DMS153 treated with DMSO at 0.1 percent for 48 hours (cell line): Measurements from ENCODE around the gene SERAC1.
"Not testable (repeated sequence)": the region's sequence is repeated elsewhere in the genome, so short reads cannot be mapped to it uniquely, and the experiment has no call there.

Experiments
- DNase-seq: peaks from one replicate; lab custom pipeline; 2025; ENCODE audit not compliant: unreplicated experiment; lab: John Stamatoyannopoulos, UW

Gene SERAC1

GRCh38 chr6:158168040-158168289 lies at the start of gene SERAC1:
TSS of gene SERAC1 (minus strand) at chr6:158168262. CDS start at chr6:158158363, 9,899 bp downstream.
- no peak for DNase-seq

DNA sequence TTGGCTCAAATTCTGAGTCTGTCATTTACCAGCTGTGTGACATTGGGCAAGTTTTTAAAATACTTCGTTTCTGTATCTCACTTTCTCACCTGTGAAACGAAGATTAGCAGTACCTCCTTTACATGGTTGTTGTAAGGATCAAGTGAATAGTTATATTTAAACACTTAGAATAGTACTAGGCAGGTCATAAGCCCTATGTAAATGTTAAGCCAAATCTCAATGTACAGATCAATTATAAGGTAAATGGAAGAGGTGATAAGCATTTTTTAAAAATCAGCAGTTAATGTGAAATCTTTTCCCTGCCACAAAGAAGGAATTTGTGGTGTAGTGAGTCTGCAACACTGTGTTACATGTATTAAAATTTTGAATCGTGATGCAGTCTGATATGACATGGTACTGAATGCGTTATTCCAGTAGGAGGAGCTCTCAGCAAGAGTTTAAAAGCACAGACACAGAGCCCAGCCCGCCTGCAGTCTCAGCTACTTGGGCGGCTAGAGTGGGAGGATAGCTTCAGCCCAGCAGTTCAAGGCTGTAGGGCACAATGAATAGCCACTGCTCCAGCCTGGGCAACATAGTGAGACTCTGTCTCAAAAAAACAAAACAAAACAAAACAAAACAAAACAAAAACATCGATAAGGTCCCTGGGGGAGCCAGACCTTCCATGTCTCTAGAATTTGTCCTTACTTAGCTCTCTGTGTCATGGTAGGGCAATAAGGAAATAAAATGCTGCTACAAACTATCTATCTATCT lies 46.0 kb upstream of the SERAC1 start:
- peak; percentile 60 for DNase-seq

DNA sequence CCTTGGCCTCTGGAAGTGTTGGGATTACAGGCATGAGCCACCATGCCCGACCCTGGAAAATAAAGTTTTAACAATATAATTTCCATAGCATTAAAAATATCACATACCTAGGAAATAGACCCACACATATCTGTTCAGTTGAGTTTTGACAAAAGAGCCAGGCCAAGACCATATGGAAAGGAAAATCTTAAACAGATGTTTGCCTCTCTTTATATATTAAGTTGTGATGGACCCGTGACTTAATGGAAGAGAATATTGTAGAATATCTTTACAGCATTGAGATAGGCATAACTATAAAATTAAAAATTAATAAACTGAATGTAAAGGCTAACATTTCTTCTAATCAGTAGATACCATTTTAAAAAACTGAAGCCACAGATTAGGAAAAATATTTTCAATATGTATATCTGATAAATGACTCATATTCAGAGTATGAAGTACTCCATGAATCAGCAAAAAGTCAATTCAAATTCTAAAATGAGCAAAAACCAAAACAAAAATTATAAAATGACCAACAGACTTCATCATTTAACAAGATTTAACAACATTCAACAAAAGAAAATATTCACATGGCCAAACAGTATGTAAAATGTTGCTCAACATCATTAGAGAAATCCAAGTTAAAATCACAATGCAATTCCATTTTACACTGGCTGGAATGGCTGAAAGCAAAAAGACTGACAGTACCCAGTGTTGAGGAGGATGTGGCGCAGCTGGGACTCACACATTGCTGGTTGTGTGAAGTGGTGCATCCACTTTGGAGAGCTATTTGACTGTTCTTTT lies 43.4 kb upstream of the SERAC1 start:
- DNase-seq, result no peak

DNA sequence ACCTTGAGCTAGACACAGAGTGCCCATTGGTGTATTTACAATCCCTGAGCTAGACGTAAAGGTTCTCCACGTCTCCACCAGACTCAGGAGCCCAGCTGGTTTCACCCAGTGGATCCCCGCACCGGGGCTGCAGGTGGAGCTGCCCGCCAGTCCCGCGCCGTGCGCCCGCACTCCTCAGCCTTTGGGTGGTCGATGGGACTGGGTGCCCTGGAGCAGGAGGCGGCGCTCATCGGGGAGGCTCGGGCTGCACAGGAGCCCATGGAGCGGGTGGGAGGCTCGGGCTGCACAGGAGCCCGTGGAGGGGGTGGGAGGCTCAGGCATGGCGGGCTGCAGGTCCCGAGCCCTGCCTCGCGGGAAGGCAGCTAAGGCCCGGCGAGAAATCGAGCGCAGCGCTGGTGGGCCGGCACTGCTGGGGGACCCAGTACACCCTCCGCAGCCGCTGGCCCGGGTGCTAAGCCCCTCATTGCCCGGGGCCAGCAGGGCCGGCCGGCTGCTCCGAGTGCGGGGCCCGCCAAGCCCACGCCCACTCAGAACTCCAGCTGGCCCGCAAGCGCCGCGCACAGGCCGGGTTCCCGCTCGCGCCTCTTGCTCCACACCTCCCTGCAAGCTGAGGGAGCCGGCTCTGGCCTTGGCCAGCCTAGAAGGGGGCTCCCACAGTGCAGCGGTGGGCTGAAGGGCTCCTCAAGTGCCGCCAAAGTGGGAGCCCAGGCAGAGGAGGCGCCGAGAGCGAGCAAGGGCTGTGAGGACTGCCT lies 41.7 kb upstream of the SERAC1 start:
- not testable (repeated sequence) for DNase-seq

DNA sequence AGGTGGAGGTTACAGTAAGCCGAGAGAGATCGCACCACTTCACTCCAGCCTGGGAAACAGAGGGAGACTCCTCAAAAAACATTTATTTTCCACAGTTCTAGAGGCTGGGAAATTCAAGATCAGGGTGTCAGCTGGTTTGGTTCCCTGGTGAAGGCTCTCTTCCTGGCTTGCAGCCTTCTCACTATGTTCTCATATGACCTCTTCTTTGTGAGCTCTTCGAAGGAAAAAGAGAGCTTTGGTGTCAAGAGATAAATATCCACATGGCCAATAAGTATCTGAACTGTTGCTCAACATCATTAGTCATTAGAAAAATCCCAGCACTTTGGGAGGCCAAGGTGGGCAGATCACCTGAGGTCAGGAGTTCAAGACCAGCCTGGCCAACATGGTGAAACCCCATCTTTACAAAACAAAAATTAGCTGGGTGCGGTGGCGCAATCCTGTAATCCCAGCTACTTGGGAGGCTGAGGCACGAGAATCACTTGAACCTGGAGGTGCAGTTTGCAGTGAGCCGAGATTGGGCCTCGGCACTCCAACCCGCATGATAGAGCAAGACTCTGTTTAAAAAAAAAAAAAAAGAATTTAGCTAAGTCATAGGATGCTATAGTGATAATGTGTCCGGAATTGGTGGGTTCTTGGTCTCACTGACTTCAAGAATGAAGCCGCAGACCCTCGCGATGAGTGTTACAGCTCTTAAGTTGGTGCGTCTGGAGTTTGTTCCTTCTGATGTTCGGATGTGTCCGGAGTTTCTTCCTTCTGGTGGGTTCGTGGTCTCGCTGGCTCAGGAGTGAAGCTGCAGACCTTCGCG lies 40.4 kb upstream of the SERAC1 start:
- not testable (repeated sequence) for DNase-seq

DNA sequence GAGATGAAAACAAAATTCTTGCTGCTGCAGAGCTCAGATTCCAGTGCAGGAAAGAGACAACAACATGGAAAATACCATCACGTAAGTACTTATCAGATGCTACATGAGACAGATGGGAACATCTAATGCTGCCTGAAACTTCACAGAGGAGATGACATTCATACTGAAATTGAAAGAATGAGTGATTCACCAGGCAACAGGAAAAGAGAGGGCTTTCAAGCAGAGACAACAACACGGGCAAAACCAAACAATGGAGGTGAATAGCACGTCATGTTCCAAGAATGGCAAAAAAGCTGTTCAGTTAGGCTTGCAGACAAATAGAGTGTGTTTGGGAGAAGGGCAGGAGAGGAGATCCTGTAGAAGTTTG lies 39.3 kb upstream of the SERAC1 start:
- DNase-seq, result no peak

- DNase-seq, result no peak
Measured at GRCh38 chr6:158206740-158207421, 38.8 kb upstream of the SERAC1 start.

GRCh38 chr6:158205169-158205944 lies 37.3 kb upstream of the SERAC1 start:
- no peak for DNase-seq

DNA sequence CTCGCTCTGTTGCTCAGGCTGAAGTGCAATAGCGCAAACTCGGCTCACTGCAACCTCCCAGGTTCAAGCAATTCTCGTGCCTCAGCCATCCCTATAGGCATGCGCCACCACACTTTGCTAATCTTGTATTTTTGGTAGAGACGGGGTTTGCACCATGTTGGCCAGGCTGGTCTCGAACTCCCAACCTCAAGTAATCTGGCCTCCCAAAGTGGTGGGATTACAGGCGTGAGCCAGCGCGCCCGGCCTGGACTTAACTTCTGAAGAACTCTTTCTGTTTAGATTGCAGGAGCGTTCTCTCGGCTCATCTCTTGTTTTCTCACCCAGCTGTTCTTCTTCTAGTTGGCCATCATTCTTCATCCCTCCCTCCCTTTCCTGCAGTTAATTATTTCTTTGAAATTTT lies 30.4 kb upstream of the SERAC1 start:
- no peak for DNase-seq

DNA sequence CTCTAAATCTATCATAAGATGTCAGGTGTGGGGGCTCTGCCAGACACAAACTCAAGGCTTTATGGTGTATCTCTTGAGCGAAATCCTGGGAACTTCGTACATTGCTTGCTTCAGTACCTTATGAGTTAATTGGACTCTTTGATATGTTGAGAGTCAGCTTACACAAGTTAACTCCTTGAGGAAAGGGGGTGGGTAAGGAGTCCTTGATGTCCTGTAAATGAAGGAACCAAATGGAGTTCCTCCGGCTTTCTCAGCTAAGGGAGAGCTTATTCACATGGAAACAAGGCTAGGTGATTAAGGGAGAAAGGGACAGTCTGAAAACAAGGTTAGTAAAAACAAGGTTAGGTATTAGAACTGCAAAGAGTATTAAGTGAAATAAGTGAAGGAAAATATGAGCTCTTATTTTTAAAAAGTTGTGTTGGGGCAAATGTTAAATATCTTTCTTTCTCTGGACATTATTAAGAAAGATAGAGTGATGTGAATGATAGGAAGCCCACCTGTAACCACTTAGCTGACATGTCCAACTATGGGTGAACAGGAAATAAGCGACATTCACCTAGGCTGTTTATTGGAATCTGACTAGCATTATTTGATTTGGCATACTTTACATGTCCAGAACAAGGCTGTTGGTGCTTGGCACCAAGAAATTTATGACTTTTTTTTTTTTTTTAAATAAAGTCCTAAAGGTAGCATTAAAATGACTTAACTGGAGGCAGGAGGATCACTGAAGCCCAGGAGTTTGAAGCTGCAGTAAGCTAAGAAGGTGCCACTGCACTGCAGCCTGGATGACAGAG lies 26.6 kb upstream of the SERAC1 start:
- DNase-seq, result no peak

DNA sequence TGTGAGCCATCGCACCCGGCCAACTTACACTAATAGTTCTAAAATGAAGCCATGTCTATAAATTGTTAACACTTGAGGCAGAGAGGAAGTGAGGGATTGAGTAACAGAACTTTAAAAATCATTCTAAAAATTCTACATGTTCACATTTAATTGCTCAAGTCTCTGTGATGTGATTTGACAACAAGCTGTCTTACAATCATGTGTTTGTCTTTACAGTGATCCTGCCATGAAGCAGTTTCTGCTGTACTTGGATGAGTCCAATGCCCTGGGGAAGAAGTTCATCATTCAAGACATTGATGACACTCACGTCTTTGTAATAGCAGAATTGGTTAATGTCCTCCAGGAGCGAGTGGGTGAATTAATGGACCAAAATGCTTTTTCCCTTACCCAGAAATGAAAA lies 23.7 kb upstream of the SERAC1 start:
- no peak for DNase-seq

DNA sequence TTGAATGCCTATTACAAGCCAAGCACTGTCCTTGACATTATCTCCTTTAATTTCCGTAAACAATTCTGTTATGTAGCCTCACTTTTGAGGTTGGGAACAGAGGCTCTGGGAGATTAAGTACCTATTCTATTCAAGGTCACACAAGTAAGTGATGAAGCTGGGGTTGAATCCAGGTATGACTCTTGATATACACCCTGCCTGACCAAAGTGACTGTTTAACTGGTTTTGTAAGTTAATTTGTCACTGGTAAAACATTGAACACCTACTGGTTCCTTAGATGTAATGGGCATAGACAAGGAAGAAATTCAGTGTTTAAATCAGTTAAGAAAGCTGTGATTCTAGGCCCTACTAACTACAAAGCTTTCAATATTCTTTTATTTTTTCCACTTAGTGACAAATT lies 23.0 kb upstream of the SERAC1 start:
- no peak for DNase-seq

- DNase-seq, result no peak
Measured at GRCh38 chr6:158188591-158188990, 20.5 kb upstream of the SERAC1 start.

- DNase-seq, result no peak
Measured at GRCh38 chr6:158185729-158186456, 17.8 kb upstream of the SERAC1 start.

- DNase-seq, result no peak
Measured at GRCh38 chr6:158184608-158185007, 16.5 kb upstream of the SERAC1 start.

GRCh38 chr6:158183174-158183972 lies 15.3 kb upstream of the SERAC1 start:
- not testable (repeated sequence) for DNase-seq

GRCh38 chr6:158177712-158178111 lies 9.7 kb upstream of the SERAC1 start:
- not testable (repeated sequence) for DNase-seq

GRCh38 chr6:158175111-158175510 lies 7.0 kb upstream of the SERAC1 start:
- DNase-seq, result no peak
